Esophagus squamous epithelium (tissue), 4 donors: ENCODE measurements around the gene ANGEL1.

ENCODE experiments used
- CTCF ChIP-seq, 6 experiments: fragments of 450-650 bp in 4 of 6; fragments of 200-600 bp in 2 of 6; sonication (generic) in 2 of 6; IDR thresholded peaks; one replicate each; pipeline ENCODE4 v1.5.1; 2016 to 2019; ENCODE audit warnings: antibody characterized with exemption in 6 of 6, mild to moderate bottlenecking in 4 of 6, moderate library complexity in 4 of 6
- POLR2A ChIP-seq, 4 donors: fragments of 450-650 bp; IDR thresholded peaks; one replicate each; pipeline ENCODE4 v1.6.1; 2017; ENCODE audit warnings: antibody characterized with exemption in 4 of 4, mild to moderate bottlenecking in 4 of 4, moderate library complexity in 3 of 4

- TF ChIP-seq CTCF (IDR thresholded peaks at IDR 0.05) (no peak), POLR2A (IDR thresholded peaks at IDR 0.05) (no peak)
Measured at GRCh38 chr14:76778546-76779215, 34.0 kb downstream of the ANGEL1 start.
